DOHH2 (cell line): ENCODE measurements around the gene TBL1X.

Experiments used
- CTCF ChIP-seq: fragments of 200-600 bp; sonication (generic); IDR thresholded peaks from one replicate; pipeline ENCODE4 v1.5.1; 2014; ENCODE audit warnings: antibody characterized with exemption, mild to moderate bottlenecking, low read depth, low read length; ENCODE audit not compliant: poor library complexity, severe bottlenecking
- EZH2phosphoT487 ChIP-seq: fragments of 200-600 bp; sonication (generic); IDR thresholded peaks from 2 replicates; pipeline ENCODE4 v1.6.1; 2017; ENCODE audit warnings: borderline replicate concordance, mild to moderate bottlenecking, antibody characterized with exemption, low read length, moderate library complexity, mixed read lengths

- no peak for TF ChIP-seq CTCF
- no peak for TF ChIP-seq EZH2phosphoT487
Observed at GRCh38 chrX:9515489-9515888, 50.6 kb downstream of the TBL1X start.
